Progenitor cell of endocrine pancreas (in vitro differentiated cells): ENCODE results near the gene RALGPS2. TPM values are rescaled to one million over a fixed set of nuclear protein-coding genes. Genes with fewer than 3 reads are reported as not detected.
A peak's percentile ranks its signal among the peaks of the same experiment; 100 is the strongest.

Source experiments
- DNase-seq: peaks from one replicate; pipeline ENCODE4 v3.0.0; 2021; ENCODE audit warnings: low spot score; ENCODE audit not compliant: unreplicated experiment
- H3K27ac Mint-ChIP-seq: 2 replicates; pipeline ENCODE4 v1.8.0; 2021; ENCODE audit warnings: mild to moderate bottlenecking, moderate library complexity, mixed read lengths
- H3K27me3 Mint-ChIP-seq: 2 replicates; pipeline ENCODE4 v1.8.0; 2021; ENCODE audit warnings: mixed read lengths
- H3K36me3 Mint-ChIP-seq: 2 replicates; pipeline ENCODE4 v1.8.0; 2022; ENCODE audit warnings: mixed read lengths; ENCODE audit not compliant: insufficient read depth
- H3K4me1 Mint-ChIP-seq: 2 replicates; pipeline ENCODE4 v1.8.0; 2021; ENCODE audit warnings: low read depth, mixed read lengths
- H3K4me3 Mint-ChIP-seq: 2 replicates; pipeline ENCODE4 v1.8.0; 2021; ENCODE audit warnings: low read depth, mild to moderate bottlenecking, moderate library complexity, mixed read lengths
- H3K9me3 Mint-ChIP-seq: 2 replicates; pipeline ENCODE4 v1.8.0; 2021; ENCODE audit warnings: low read depth, mixed read lengths
- CTCF ChIP-seq: fragments of 200-600 bp; sonication (generic); IDR thresholded peaks from one replicate; pipeline ENCODE4 v1.5.0; 2021; ENCODE audit warnings: antibody characterized with exemption, mild to moderate bottlenecking; ENCODE audit not compliant: unreplicated experiment
- total RNA-seq: library from RNA; stranded (reverse); gene quantifications from 2 replicates; pipeline ENCODE4 v1.2.1, GENCODE V29; 2021

RALGPS2 gene
- total RNA-seq, 1 donor from 2014 or later, result 58.9 TPM

- Mint-ChIP-seq H3K36me3 (peaks cover 8% of the 10 kb centered on the region), H3K9me3 (peaks cover 5% of the 10 kb centered on the region), H3K27me3 (no peaks in the 10 kb centered on the region), H3K27ac (peak overlapping the region; percentile 97), H3K4me3 (peak overlapping the region; percentile 91), H3K4me1 (peaks cover 31% of the 10 kb centered on the region)
- no peak for TF ChIP-seq CTCF
- no peak for DNase-seq
Measured at GRCh38 chr1:178726545-178726944, 1.5 kb downstream of the RALGPS2 start.

GRCh38 chr1:178727014-178727895, 2.2 kb downstream of the RALGPS2 start:
- peaks cover 13% of the 10 kb centered on the region for H3K36me3 Mint-ChIP-seq

GRCh38 chr1:178733972-178734371, 8.9 kb downstream of the RALGPS2 start:
- no peak overlapping the region for H3K27ac Mint-ChIP-seq
- H3K27me3 Mint-ChIP-seq, result no peaks in the 10 kb centered on the region
- peak; percentile 37 for TF ChIP-seq CTCF
- no peaks in the 10 kb centered on the region for H3K4me1 Mint-ChIP-seq
- peaks cover 39% of the 10 kb centered on the region for H3K36me3 Mint-ChIP-seq
- no peak overlapping the region for H3K4me3 Mint-ChIP-seq
- no peak for DNase-seq
- H3K9me3 Mint-ChIP-seq, result peaks cover 13% of the 10 kb centered on the region

More at GRCh38 chr1:178727014-178727895, 2.2 kb downstream of the RALGPS2 start:
- Mint-ChIP-seq H3K27me3 (no peaks in the 10 kb centered on the region), H3K4me3 (peak overlapping the region; percentile 91), H3K27ac (peak overlapping the region; percentile 97), H3K9me3 (peaks cover 10% of the 10 kb centered on the region), H3K4me1 (peaks cover 31% of the 10 kb centered on the region)
- no peak for TF ChIP-seq CTCF
- no peak for DNase-seq

GRCh38 chr1:178738780-178739179, 13.7 kb downstream of the RALGPS2 start:
- peaks cover 11% of the 10 kb centered on the region for H3K9me3 Mint-ChIP-seq
- no peaks in the 10 kb centered on the region for H3K4me1 Mint-ChIP-seq
- no peak for TF ChIP-seq CTCF
- H3K27me3 Mint-ChIP-seq, result no peaks in the 10 kb centered on the region
- peaks cover 46% of the 10 kb centered on the region for H3K36me3 Mint-ChIP-seq
- DNase-seq, result no peak
- H3K27ac Mint-ChIP-seq, result no peak overlapping the region
- no peak overlapping the region for H3K4me3 Mint-ChIP-seq

- peaks cover 48% of the 10 kb centered on the region for H3K36me3 Mint-ChIP-seq
- H3K27ac Mint-ChIP-seq, result no peak overlapping the region
- no peaks in the 10 kb centered on the region for H3K27me3 Mint-ChIP-seq
Measured at GRCh38 chr1:178739285-178740045, 14.4 kb downstream of the RALGPS2 start.

More at GRCh38 chr1:178739285-178740045, 14.4 kb downstream of the RALGPS2 start:
- Mint-ChIP-seq H3K4me1 (no peaks in the 10 kb centered on the region), H3K9me3 (peaks cover 11% of the 10 kb centered on the region), H3K4me3 (no peak overlapping the region)
- TF ChIP-seq CTCF, result no peak
- DNase-seq, result no peak
